ENCODE data around the gene MGAM2. TPM values are rescaled to one million over a fixed set of nuclear protein-coding genes. Genes with fewer than 3 reads are reported as not detected.

MGAM2 gene
- total and polyA plus RNA-seq, 2 of the 8 experiments (the other 6 are each of a cell fraction or from before 2014, with no cell fraction given) = 0.02 TPM; not detected in 1

DNA sequence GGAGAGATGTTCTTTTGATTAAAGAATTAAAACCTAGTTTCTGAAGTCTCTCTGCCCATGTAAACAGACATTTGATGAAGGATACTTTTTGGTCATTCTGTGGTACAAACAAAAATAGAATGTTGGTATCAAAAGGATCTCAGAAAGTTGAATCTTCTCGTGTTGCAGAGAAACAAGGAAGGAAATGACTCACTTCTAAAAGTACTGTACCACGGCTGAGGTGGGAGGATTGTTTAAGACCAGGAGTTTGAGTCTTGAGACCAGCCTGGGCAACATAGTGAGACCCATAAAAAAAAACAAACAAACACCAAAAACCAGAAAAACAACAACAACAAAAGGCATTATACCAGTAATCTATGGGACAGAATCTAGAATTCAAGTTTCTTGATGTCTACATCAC, 76.6 kb downstream of the MGAM2 start:
- H3K56ac ChIP-seq (replicated peaks; ENCODE audit: insufficient read length, low read depth, low read length) = no peak overlapping the region
- H2BK20ac ChIP-seq (ENCODE audit: low read length) = no peak overlapping the region
- H3K9me3 ChIP-seq (ENCODE audit: insufficient read depth in 2 of 2, low read depth in 1 of 2, low read length in 1 of 2) = no peaks in the 10 kb centered on the region
- no peak overlapping the region for H3K9ac ChIP-seq (replicated peaks in 1 of 4; ENCODE audit: extremely low read depth in 1 of 4, low read depth in 3 of 4, low read length in 3 of 4)
- no peak overlapping the region for H4K5ac ChIP-seq (ENCODE audit: insufficient read length, low read depth, low read length)
- no peak overlapping the region for H3K4ac ChIP-seq (replicated peaks; ENCODE audit: insufficient read length, low read depth, low read length)
- POLR2A ChIA-PET (ENCODE audit: partially characterized antibody) = no interaction called here
- no peak overlapping the region for H2BK12ac ChIP-seq (ENCODE audit: low read depth, low read length)
- H3K23me2 ChIP-seq (ENCODE audit: low read depth, low read length) = no peaks in the 10 kb centered on the region
- no peaks in the 10 kb centered on the region for H3K79me1 ChIP-seq (ENCODE audit: low read depth, low read length)
- H2AK5ac ChIP-seq (ENCODE audit: low read depth, low read length) = no peak overlapping the region
- no peak overlapping the region for H3K14ac ChIP-seq (ENCODE audit: insufficient read length)
- no peaks in the 10 kb centered on the region for H3K4me1 ChIP-seq (replicated peaks in 1 of 4; ENCODE audit: control insufficient read depth in 3 of 4, insufficient read depth in 4 of 4, low read length in 3 of 4)
- no peaks in the 10 kb centered on the region for H3K27me3 ChIP-seq (replicated peaks in 1 of 4; ENCODE audit: control insufficient read depth in 3 of 4, extremely low read depth in 1 of 4, insufficient read depth in 3 of 4, low read length in 3 of 4)
- no peak overlapping the region for H3K23ac ChIP-seq (ENCODE audit: insufficient read length)
- CTCF ChIA-PET (ENCODE audit: partially characterized antibody) = interaction anchor here (0.6 to 0.7 kb wide), 2 partner anchors 79 to 1971 kb away, joined by 3 read pairs; no protein-coding TSS in a partner anchor
- H3K27ac ChIP-seq (ENCODE audit: low read depth, low read length) = no peak overlapping the region
- TF ChIP-seq RAD21 (IDR thresholded peaks at IDR 0.05 in 1 of 2, conservative IDR thresholded peaks at IDR 0.05 in 1 of 2; ENCODE audit: low read depth in 2 of 2, low read length in 2 of 2) (no peak), NRF1 (IDR thresholded peaks at IDR 0.05; ENCODE audit: low read depth, low read length) (no peak), FOSL1 (IDR thresholded peaks at IDR 0.05; ENCODE audit: insufficient read depth, low read depth, low read length) (no peak), SIRT6 (IDR thresholded peaks at IDR 0.05; ENCODE audit: low read length) (no peak), ZNF274 (IDR thresholded peaks at IDR 0.05; ENCODE audit: borderline replicate concordance, extremely low read depth, low read length) (no peak), E2F6 (IDR thresholded peaks at IDR 0.05) (no peak), YY1 (IDR thresholded peaks at IDR 0.05; ENCODE audit: low read depth, low read length) (no peak), SIX5 (IDR thresholded peaks at IDR 0.05; ENCODE audit: low read depth, low read length) (no peak), SP1 (IDR thresholded peaks at IDR 0.05; ENCODE audit: low read depth, low read length) (no peak)
- FAIRE-seq = no peak
- no peak overlapping the region for H4K91ac ChIP-seq (replicated peaks; ENCODE audit: insufficient read length, low read length)
- no peaks in the 10 kb centered on the region for H3K79me2 ChIP-seq (ENCODE audit: control insufficient read depth in 1 of 2, insufficient read depth in 2 of 2, low read length in 2 of 2)
- H3K36me3 ChIP-seq (ENCODE audit: control insufficient read depth in 2 of 4, insufficient read depth in 4 of 4, low read length in 3 of 4) = no peaks in the 10 kb centered on the region
- no peak overlapping the region for H3K4me3 ChIP-seq (ENCODE audit: extremely low read depth in 1 of 4, insufficient read depth in 2 of 4, low read depth in 3 of 4, low read length in 4 of 4)
- WGBS, 2 experiments (ENCODE audit: extremely low coverage in 1 of 2, insufficient coverage in 1 of 2, insufficient read length in 1 of 2, insufficient replicate concordance in 2 of 2, low coverage in 1 of 2, low lambda C conversion rate in 2 of 2, missing lambda C conversion rate in 1 of 2) = 84% methylated on average over 2 of the region's 2 CpGs; no CpG with 5 or more reads in 1 of the 2 experiments
- H2BK15ac ChIP-seq (ENCODE audit: low read length) = no peak overlapping the region
- no peak overlapping the region for H4K8ac ChIP-seq (ENCODE audit: extremely low read depth, insufficient read depth, low read length)
- no peak overlapping the region for H2BK120ac ChIP-seq (replicated peaks; ENCODE audit: low read depth, low read length)
- H3K18ac ChIP-seq (ENCODE audit: extremely low read depth, low read length) = no peak overlapping the region
- no peak overlapping the region for H2AFZ ChIP-seq (ENCODE audit: low read length)
- no peak overlapping the region for H2BK5ac ChIP-seq (ENCODE audit: low read depth, low read length)
- H3K4me2 ChIP-seq (ENCODE audit: insufficient read depth in 1 of 2, low read depth in 2 of 2, low read length in 2 of 2) = no peak overlapping the region
- no peaks in the 10 kb centered on the region for H4K20me1 ChIP-seq (replicated peaks in 1 of 2; ENCODE audit: control insufficient read depth in 1 of 2, insufficient read depth in 2 of 2, low read length in 2 of 2)
- no peak for DNase-seq (ENCODE audit: low read depth in 1 of 2, low spot score in 2 of 2)

All from H1 (cell line).